ENCODE data around the gene STRA6. TPM values are rescaled to one million over a fixed set of nuclear protein-coding genes. Genes with fewer than 3 reads are reported as not detected.

STRA6 gene
- total RNA-seq, 1 donor from 2014 or later, result not detected

DNA sequence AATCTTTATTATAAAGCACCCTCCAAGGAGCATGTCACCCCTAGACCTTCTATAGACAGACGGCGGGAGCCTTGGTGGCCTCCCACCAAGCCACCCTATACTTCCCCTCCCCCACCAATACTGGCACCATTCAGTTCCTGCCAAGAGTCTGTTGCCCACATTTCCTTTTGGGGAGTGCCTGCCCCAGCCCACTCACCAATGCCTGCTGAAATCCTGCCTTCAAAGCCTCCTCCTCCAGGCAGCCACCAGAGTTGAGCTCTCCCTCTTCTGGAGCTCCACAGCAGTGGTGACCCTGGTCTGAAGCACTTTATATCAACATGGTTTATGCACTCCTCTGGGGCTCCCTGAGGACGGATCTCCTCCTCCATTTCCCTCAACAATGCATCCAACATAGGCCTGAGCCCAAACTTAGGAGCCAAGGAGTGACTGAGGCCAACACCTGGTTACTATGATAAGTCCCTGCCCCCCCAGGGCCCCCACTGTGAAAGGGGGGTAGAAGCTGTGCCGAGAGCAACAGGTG is 42.3 kb upstream of the STRA6 start:
- Histone ChIP-seq H3K9me3 (no peaks in the 10 kb centered on the region), H3K4me1 (peaks cover 13 to 33% of the 10 kb centered on the region in 2 donors), H3K27me3 (no peaks in the 10 kb centered on the region), H3K36me3 (no peaks in the 10 kb centered on the region), H3K4me3 (peak overlapping the region in 1 of 2 donors; percentile 37), H3K27ac (no peak overlapping the region)
- DNase-seq (ENCODE audit: low spot score in 2 of 2), result no peak
- TF ChIP-seq, protein P1, sequence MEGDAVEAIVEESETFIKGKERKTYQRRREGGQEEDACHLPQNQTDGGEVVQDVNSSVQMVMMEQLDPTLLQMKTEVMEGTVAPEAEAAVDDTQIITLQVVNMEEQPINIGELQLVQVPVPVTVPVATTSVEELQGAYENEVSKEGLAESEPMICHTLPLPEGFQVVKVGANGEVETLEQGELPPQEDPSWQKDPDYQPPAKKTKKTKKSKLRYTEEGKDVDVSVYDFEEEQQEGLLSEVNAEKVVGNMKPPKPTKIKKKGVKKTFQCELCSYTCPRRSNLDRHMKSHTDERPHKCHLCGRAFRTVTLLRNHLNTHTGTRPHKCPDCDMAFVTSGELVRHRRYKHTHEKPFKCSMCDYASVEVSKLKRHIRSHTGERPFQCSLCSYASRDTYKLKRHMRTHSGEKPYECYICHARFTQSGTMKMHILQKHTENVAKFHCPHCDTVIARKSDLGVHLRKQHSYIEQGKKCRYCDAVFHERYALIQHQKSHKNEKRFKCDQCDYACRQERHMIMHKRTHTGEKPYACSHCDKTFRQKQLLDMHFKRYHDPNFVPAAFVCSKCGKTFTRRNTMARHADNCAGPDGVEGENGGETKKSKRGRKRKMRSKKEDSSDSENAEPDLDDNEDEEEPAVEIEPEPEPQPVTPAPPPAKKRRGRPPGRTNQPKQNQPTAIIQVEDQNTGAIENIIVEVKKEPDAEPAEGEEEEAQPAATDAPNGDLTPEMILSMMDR (IDR thresholded peaks at IDR 0.05), result no peak
- intact Hi-C loops (cut with DNase I), result no loop called here

GRCh38 chr15:74243431-74243830 is 40.8 kb upstream of the STRA6 start:
- no peak overlapping the region for H3K27ac ChIP-seq
- no peaks in the 10 kb centered on the region for H3K36me3 ChIP-seq
- H3K27me3 ChIP-seq, result no peaks in the 10 kb centered on the region
- TF ChIP-seq, protein P1 (IDR thresholded peaks at IDR 0.05), result no peak
- peaks cover 20 to 39% of the 10 kb centered on the region in 2 donors for H3K4me1 ChIP-seq
- H3K4me3 ChIP-seq, result no peak overlapping the region
- H3K9me3 ChIP-seq, result no peaks in the 10 kb centered on the region
- DNase-seq (ENCODE audit: low spot score in 2 of 2), result no peak
- intact Hi-C loops (cut with DNase I), result no loop called here

DNA sequence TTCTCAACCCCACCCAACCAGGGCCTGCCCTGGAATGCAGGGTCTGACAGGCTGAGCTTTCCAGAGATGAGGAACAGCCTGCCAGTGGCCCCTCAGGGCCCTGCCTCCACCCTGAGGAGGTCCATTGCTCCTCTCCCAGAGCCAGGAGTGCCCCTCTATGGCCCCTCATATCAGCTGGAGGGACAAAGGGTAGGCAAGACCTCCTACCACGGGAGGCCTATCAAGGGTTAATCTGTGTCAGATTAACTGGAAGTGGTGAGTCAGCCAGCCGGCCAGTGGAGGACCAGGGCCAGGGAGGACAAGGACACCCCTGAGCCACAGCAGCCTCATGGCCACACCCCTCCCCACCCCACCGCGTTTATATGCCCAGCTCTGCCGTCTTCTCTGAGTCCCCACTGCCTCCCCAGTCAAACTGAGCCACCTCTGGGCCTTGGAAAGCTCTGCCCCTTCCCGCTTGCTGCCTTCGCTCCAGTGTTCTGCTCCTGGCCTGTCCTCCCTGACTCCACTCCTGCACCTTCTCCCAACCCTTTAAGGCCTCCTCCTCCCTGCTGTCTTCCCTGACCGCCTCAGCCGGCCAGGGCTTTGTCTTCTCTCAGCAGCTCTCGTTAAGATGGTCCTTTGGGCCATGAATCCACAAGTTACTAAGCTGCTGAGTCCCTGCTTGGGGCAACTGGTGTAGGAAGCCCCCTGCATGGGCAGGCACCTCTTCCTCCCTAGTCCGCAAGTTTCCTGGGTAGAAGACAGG is 40.0 kb upstream of the STRA6 start:
- Histone ChIP-seq H3K27ac (no peak overlapping the region), H3K36me3 (no peaks in the 10 kb centered on the region), H3K4me1 (peaks cover 20 to 39% of the 10 kb centered on the region in 2 donors), H3K9me3 (no peaks in the 10 kb centered on the region), H3K27me3 (no peaks in the 10 kb centered on the region), H3K4me3 (no peak overlapping the region)
- DNase-seq (ENCODE audit: low spot score in 2 of 2), result no peak
- TF ChIP-seq, protein P1 (IDR thresholded peaks at IDR 0.05), result no peak
- intact Hi-C loops (cut with DNase I), result no loop called here

GRCh38 chr15:74240897-74241614 is 38.5 kb upstream of the STRA6 start:
- Histone ChIP-seq H3K4me3 (no peak overlapping the region), H3K9me3 (no peaks in the 10 kb centered on the region), H3K27ac (peak overlapping the region; percentile 36 to 51), H3K4me1 (peaks cover 20 to 39% of the 10 kb centered on the region in 2 donors), H3K27me3 (no peaks in the 10 kb centered on the region), H3K36me3 (no peaks in the 10 kb centered on the region)
- intact Hi-C loops (cut with DNase I), result loop anchor here (2.0 kb wide), 2 partner anchors 36 to 62 kb away; no protein-coding TSS in a partner anchor
- TF ChIP-seq, protein P1 (IDR thresholded peaks at IDR 0.05), result no peak
- DNase-seq (ENCODE audit: low spot score in 2 of 2), result no peak

DNA sequence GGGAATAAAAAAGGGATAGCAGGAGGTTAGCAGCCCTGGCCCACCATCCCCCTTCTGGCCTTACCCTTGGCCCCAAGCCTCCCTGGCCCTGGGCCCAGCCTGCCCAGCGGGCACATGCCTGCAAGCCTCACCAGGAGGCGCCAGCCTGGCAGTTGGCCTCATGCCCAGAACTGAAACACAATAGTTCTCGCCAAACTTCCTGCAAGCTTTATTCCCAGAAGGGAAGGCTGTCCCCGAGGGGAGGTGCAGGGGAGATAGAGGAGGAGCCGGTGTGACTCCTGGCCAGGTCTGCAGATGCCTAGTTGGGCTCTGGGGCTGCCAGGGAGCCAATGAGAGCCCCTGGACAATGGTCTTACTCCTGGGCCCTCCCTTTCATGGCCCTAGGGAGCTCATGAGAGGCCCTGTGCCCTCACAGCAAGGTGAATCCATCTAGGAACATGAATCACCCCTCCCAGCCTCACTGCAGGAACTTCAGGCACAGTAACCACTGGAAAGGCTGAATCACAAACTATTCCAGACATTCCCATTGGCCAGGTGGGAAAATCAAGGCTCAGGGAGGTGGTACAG is 37.5 kb upstream of the STRA6 start:
- no peaks in the 10 kb centered on the region for H3K36me3 ChIP-seq
- peak overlapping the region; percentile 36 to 51 for H3K27ac ChIP-seq
- peak; percentile 47 to 91 for DNase-seq (ENCODE audit: low spot score in 2 of 2)
- TF ChIP-seq, protein P1 (IDR thresholded peaks at IDR 0.05), result peak; percentile 60 to 63 (median 63)
- H3K4me3 ChIP-seq, result no peak overlapping the region
- intact Hi-C loops (cut with DNase I), result loop anchor here (2.0 kb wide), 2 partner anchors 35 to 61 kb away; no protein-coding TSS in a partner anchor
- H3K4me1 ChIP-seq, result peaks cover 20 to 32% of the 10 kb centered on the region in 2 donors
- H3K27me3 ChIP-seq, result no peaks in the 10 kb centered on the region
- no peaks in the 10 kb centered on the region for H3K9me3 ChIP-seq
